Measurements from ENCODE around the gene CD200R1.
A peak's percentile ranks its signal among the peaks of the same experiment; 100 is the strongest.

The CD200R1 gene

DNA sequence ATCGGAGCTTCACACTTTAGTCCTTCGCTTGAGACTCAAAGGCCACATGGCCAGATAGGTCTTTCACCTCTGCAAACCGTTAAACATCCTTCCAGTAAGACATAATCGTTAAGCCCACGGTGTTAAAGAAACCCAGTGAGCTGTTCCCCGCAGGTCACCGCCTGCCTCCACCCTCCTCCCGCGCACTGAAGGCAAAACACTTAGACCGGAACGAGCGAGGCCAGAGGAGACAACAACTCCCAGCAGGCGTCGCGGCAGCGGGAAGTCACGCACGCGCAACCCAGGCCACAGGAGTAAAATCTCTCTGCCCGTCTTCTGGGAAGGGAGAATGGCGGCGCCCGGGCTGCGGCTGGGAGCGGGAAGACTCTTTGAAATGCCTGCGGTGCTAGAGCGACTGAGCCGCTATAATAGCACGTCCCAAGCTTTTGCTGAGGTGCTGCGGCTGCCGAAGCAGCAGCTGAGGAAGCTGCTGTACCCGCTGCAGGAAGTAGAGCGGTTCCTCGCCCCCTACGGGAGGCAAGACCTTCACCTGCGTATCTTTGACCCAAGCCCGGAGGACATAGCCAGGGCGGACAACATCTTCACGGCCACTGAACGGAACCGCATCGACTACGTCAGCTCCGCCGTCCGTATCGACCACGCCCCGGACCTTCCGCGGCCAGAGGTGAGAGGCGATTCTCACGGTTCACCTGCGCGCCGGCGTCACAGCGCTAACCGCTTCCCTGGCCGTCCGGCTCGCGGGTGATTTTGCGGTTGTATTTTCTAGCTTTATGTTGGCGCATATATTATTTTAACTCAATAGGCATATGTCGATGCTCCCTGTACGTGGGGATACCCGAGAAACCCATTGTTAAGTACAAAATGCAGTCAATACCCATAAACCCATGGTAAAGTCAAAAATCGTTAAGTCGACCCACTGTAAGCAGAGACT lies 16.0 kb upstream of the CD200R1 start, which contains the start of gene GTPBP8:
Gene GTPBP8 (plus strand): TSS at position 313 of the 931 bp plus-strand sequence. CDS start 16 bp downstream, at position 329.
- H3K4me1 ChIP-seq (ENCODE audit: insufficient read depth, low read length): peaks cover 40% of the 10 kb centered on the region

GRCh38 chr3:112987710-112988334 lies 12.9 kb upstream of the CD200R1 start:
- Histone ChIP-seq H3K9ac (ENCODE audit: low read depth, low read length) (no peak overlapping the region), H3K4me2 (ENCODE audit: insufficient read depth, low read length) (no peak overlapping the region), H3K4me1 (ENCODE audit: insufficient read depth, low read length) (peaks cover 23% of the 10 kb centered on the region), H3K36me3 (ENCODE audit: insufficient read depth, low read length) (no peaks in the 10 kb centered on the region; the same call in 1 of the 2 replicates), H3K4me3 (ENCODE audit: low read depth in 1 of 2, low read length in 2 of 2) (no peak overlapping the region), H3K79me2 (ENCODE audit: insufficient read depth, low read length) (peaks cover 20% of the 10 kb centered on the region), H2AFZ (ENCODE audit: low read depth, low read length) (no peak overlapping the region), H3K9me3 (ENCODE audit: insufficient read depth, low read length, severe bottlenecking) (no peaks in the 10 kb centered on the region), H4K20me1 (ENCODE audit: insufficient read depth, low read length) (no peaks in the 10 kb centered on the region), H3K27ac (ENCODE audit: low read length) (no peak overlapping the region), H3K27me3 (ENCODE audit: insufficient read depth, low read length, poor library complexity) (no peaks in the 10 kb centered on the region)
- TF ChIP-seq EZH2 (IDR thresholded peaks at IDR 0.05; ENCODE audit: borderline replicate concordance, low read depth, low read length, severe bottlenecking) (no peak), CTCF (IDR thresholded peaks at IDR 0.05; ENCODE audit: borderline replicate concordance, extremely low read depth, low read length, poor library complexity, severe bottlenecking) (no peak)
- DNase-seq: no peak
- no peak for ATAC-seq (ENCODE audit: insufficient read depth, low read depth)

More for the DNA sequence above, 16.0 kb upstream of the CD200R1 start, which contains the start of gene GTPBP8:
- no peaks in the 10 kb centered on the region for H3K27me3 ChIP-seq (ENCODE audit: insufficient read depth, low read length, poor library complexity)
- H3K4me2 ChIP-seq (ENCODE audit: insufficient read depth, low read length): peak within 1 kb of the TSS; percentile 67
- peak within 1 kb of the TSS; percentile 93 to 99 for H3K4me3 ChIP-seq (ENCODE audit: low read depth in 1 of 2, low read length in 2 of 2)
- no peaks in the 10 kb centered on the region for H4K20me1 ChIP-seq (ENCODE audit: insufficient read depth, low read length)
- DNase-seq (peak; percentile 89), ATAC-seq (ENCODE audit: insufficient read depth, low read depth) (peak; percentile 98)
- peak within 1 kb of the TSS; percentile 91 for H3K27ac ChIP-seq (ENCODE audit: low read length)
- H2AFZ ChIP-seq (ENCODE audit: low read depth, low read length): peak within 1 kb of the TSS; percentile 99
- H3K36me3 ChIP-seq (ENCODE audit: insufficient read depth, low read length): peaks cover 5% of the 10 kb centered on the region; the same call in 1 of the 2 replicates
- H3K79me2 ChIP-seq (ENCODE audit: insufficient read depth, low read length): peaks cover 35% of the 10 kb centered on the region
- no peak for TF ChIP-seq EZH2 (IDR thresholded peaks at IDR 0.05; ENCODE audit: borderline replicate concordance, low read depth, low read length, severe bottlenecking)
- peak; percentile 14 for TF ChIP-seq CTCF (IDR thresholded peaks at IDR 0.05; ENCODE audit: borderline replicate concordance, extremely low read depth, low read length, poor library complexity, severe bottlenecking)
- no peaks in the 10 kb centered on the region for H3K9me3 ChIP-seq (ENCODE audit: insufficient read depth, low read length, severe bottlenecking)
- peak within 1 kb of the TSS; percentile 86 for H3K9ac ChIP-seq (ENCODE audit: low read depth, low read length)

DNA sequence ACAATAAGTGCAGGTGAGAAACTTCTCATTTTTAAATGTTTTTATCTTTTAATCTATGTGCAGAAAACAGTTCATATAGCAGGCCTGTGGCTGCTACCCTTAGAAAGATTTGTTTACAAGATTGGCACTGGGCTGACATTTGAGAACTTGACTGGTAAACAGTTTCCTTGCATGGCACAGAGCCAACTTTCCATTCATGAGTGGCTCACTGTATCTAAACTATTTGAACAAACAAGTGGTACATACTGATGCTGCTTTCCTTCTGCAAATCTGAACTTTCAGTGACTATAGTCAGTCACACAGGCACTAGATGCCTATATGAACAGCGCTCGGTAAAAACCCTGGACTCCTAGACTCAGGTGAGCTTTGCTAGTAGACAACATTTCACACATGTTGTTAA lies 9.6 kb upstream of the CD200R1 start:
- Histone ChIP-seq H3K9ac (ENCODE audit: low read depth, low read length) (no peak overlapping the region), H3K27me3 (ENCODE audit: insufficient read depth, low read length, poor library complexity) (no peaks in the 10 kb centered on the region), H2AFZ (ENCODE audit: low read depth, low read length) (no peak overlapping the region), H3K4me2 (ENCODE audit: insufficient read depth, low read length) (no peak overlapping the region), H3K4me1 (ENCODE audit: insufficient read depth, low read length) (no peaks in the 10 kb centered on the region), H3K27ac (ENCODE audit: low read length) (no peak overlapping the region), H3K79me2 (ENCODE audit: insufficient read depth, low read length) (no peaks in the 10 kb centered on the region), H4K20me1 (ENCODE audit: insufficient read depth, low read length) (no peaks in the 10 kb centered on the region), H3K36me3 (ENCODE audit: insufficient read depth, low read length) (no peaks in the 10 kb centered on the region), H3K4me3 (ENCODE audit: low read depth in 1 of 2, low read length in 2 of 2) (no peak overlapping the region), H3K9me3 (ENCODE audit: insufficient read depth, low read length, severe bottlenecking) (no peaks in the 10 kb centered on the region)
- ATAC-seq (ENCODE audit: insufficient read depth, low read depth) (no peak; the same call in 2 of the 3 replicates), DNase-seq (no peak)
- no peak for TF ChIP-seq EZH2 (IDR thresholded peaks at IDR 0.05; ENCODE audit: borderline replicate concordance, low read depth, low read length, severe bottlenecking)
- TF ChIP-seq CTCF (IDR thresholded peaks at IDR 0.05; ENCODE audit: borderline replicate concordance, extremely low read depth, low read length, poor library complexity, severe bottlenecking): no peak

All from DND-41 (cell line).